Measurements from ENCODE around the gene KRT26.

DNA sequence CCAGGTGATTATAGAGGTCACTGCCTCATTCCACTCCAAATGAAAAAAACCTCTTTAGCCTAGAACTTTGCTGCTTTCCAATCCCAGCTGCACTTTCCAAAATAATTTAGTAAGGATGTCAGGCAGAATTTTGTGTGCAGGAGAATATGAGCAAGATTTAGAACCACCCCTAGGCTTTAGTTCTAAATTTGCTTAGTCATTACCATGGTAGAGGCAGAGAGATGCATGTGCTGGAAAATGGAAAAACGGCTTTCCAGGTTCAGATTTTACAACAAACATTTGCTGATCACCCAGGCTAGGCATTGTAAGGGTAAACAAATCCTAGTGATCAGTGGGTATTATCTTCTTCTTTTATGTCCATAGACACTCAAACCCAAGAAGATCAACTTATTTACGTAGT lies 6.3 kb downstream of the KRT26 start:
- TF ChIP-seq, protein P1, sequence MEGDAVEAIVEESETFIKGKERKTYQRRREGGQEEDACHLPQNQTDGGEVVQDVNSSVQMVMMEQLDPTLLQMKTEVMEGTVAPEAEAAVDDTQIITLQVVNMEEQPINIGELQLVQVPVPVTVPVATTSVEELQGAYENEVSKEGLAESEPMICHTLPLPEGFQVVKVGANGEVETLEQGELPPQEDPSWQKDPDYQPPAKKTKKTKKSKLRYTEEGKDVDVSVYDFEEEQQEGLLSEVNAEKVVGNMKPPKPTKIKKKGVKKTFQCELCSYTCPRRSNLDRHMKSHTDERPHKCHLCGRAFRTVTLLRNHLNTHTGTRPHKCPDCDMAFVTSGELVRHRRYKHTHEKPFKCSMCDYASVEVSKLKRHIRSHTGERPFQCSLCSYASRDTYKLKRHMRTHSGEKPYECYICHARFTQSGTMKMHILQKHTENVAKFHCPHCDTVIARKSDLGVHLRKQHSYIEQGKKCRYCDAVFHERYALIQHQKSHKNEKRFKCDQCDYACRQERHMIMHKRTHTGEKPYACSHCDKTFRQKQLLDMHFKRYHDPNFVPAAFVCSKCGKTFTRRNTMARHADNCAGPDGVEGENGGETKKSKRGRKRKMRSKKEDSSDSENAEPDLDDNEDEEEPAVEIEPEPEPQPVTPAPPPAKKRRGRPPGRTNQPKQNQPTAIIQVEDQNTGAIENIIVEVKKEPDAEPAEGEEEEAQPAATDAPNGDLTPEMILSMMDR (IDR thresholded peaks at IDR 0.05), result no peak
- TF ChIP-seq POLR2A (IDR thresholded peaks at IDR 0.05) (no peak), POLR2AphosphoS5 (IDR thresholded peaks at IDR 0.05) (no peak), EP300 (IDR thresholded peaks at IDR 0.05) (no peak)
